ENCODE measurements around the gene CYP3A7. TPM values are rescaled to one million over a fixed set of nuclear protein-coding genes. Genes with fewer than 3 reads are reported as not detected.
"Not testable (repeated sequence)": the region's sequence is repeated elsewhere in the genome, so short reads cannot be mapped to it uniquely, and the experiment has no call there.

The CYP3A7 gene
- total RNA-seq, 4 donors from 2014 or later: 0.91 TPM; not detected in 3

- Histone ChIP-seq H3K4me1 (no peaks in the 10 kb centered on the region), H3K4me3 (no peak overlapping the region), H3K9me3 (no peaks in the 10 kb centered on the region), H3K27ac (no peak overlapping the region), H3K27me3 (no peaks in the 10 kb centered on the region), H3K36me3 (no peaks in the 10 kb centered on the region)
- no peak for DNase-seq
- TF ChIP-seq CTCF (IDR thresholded peaks at IDR 0.05): no peak
- TF ChIP-seq POLR2A (IDR thresholded peaks at IDR 0.05): no peak
- intact Hi-C loops (cut with DNase I; ENCODE audit: low total_unique reads): no loop called here
Measured at GRCh38 chr7:99667179-99667578, 67.8 kb downstream of the CYP3A7 start.

GRCh38 chr7:99666013-99666395 is 69.0 kb downstream of the CYP3A7 start:
- Histone ChIP-seq H3K27me3 (no peaks in the 10 kb centered on the region), H3K27ac (no peak overlapping the region), H3K36me3 (no peaks in the 10 kb centered on the region), H3K9me3 (no peaks in the 10 kb centered on the region), H3K4me1 (no peaks in the 10 kb centered on the region), H3K4me3 (no peak overlapping the region)
- no peak for DNase-seq
- TF ChIP-seq POLR2A (IDR thresholded peaks at IDR 0.05) (no peak), CTCF (IDR thresholded peaks at IDR 0.05) (no peak)
- intact Hi-C loops (cut with DNase I; ENCODE audit: low total_unique reads): no loop called here

GRCh38 chr7:99665312-99666012 is 69.5 kb downstream of the CYP3A7 start:
- Histone ChIP-seq H3K36me3 (no peaks in the 10 kb centered on the region), H3K27me3 (no peaks in the 10 kb centered on the region), H3K4me1 (no peaks in the 10 kb centered on the region), H3K9me3 (no peaks in the 10 kb centered on the region), H3K27ac (no peak overlapping the region), H3K4me3 (no peak overlapping the region)
- TF ChIP-seq CTCF (IDR thresholded peaks at IDR 0.05) (no peak), POLR2A (IDR thresholded peaks at IDR 0.05) (no peak)
- intact Hi-C loops (cut with DNase I; ENCODE audit: low total_unique reads): no loop called here
- DNase-seq: no peak

GRCh38 chr7:99657879-99658278 is 77.1 kb downstream of the CYP3A7 start:
- H3K9me3 ChIP-seq; H3K4me3 ChIP-seq; intact Hi-C loops (cut with DNase I; ENCODE audit: low total_unique reads); H3K4me1 ChIP-seq; H3K27ac ChIP-seq; H3K36me3 ChIP-seq; DNase-seq; H3K27me3 ChIP-seq: not testable (repeated sequence)

Small RNA genes within 50 kb of the gene (small RNA-seq; reads per million reads assigned to genes)
- not detected for gene CYP3A51P
- not detected for gene CYP3A7-CYP3A51P

Other genes with a start within 250 kb of the CYP3A7 start
- 10 to 100 TPM; 22.8 to 55.0 (median 43.3) TPM for gene ZNF394, start 234.9 kb downstream of the CYP3A7 start, total RNA-seq
- 10 to 100 TPM in 1 of 4 donors, 1 to 10 TPM in 3; 3.1 to 15.5 (median 9.2) TPM for gene ZKSCAN5, start 230.5 kb downstream of the CYP3A7 start, total RNA-seq
- gene FAM200A, start 183.1 kb downstream of the CYP3A7 start, total RNA-seq: 10 to 100 TPM in 1 of 4 donors, 1 to 10 TPM in 3; 1.3 to 22.6 (median 5.1) TPM
- gene ZNF655, start 176.6 kb downstream of the CYP3A7 start, total RNA-seq: 100 to 1,000 TPM in 2 of 4 donors, 10 to 100 TPM in 2; 37.1 to 142 (median 99.9) TPM
- gene TMEM225B, start 136.9 kb downstream of the CYP3A7 start, total RNA-seq: 1 to 10 TPM in 1 of 4 donors, under 1 TPM in 3; 0.29 to 2.2 (median 0.66) TPM
- 10 to 100 TPM in 3 of 4 donors, 1 to 10 TPM in 1; 6.8 to 26.9 (median 22.8) TPM for gene ZSCAN25, start 118.2 kb downstream of the CYP3A7 start, total RNA-seq
- 10 to 100 TPM in 1 of 4 donors, 1 to 10 TPM in 1, under 1 TPM in 1, not detected in 1; 0.51 to 17.3 (median 4.4) TPM for gene CYP3A5, start 55.2 kb downstream of the CYP3A7 start, total RNA-seq
- gene CYP3A4, start 49.0 kb upstream of the CYP3A7 start, total RNA-seq: under 1 TPM in 1 of 4 donors, not detected in 3; 0.18 TPM
- gene CYP3A43, start 92.8 kb upstream of the CYP3A7 start, total RNA-seq: under 1 TPM in 1 of 4 donors, not detected in 3; 0.28 TPM
- not detected for gene OR2AE1, start 141.8 kb upstream of the CYP3A7 start, total RNA-seq
- 10 to 100 TPM; 22.6 to 51.7 (median 44.3) TPM for gene TRIM4, start 184.3 kb upstream of the CYP3A7 start, total RNA-seq
- under 1 TPM in 1 of 4 donors, not detected in 3; 0.79 TPM for gene GJC3, start 194.4 kb upstream of the CYP3A7 start, total RNA-seq
- not detected for gene AZGP1, start 240.8 kb upstream of the CYP3A7 start, total RNA-seq

All from uterus (tissue), 4 donors.